GM19455 (cell line): ENCODE measurements around the gene PRICKLE4.
"Not testable (repeated sequence)": the region's sequence is repeated elsewhere in the genome, so short reads cannot be mapped to it uniquely, and the experiment has no call there.

ENCODE experiments used
- ATAC-seq: cut with Tn5 transposase; IDR thresholded peaks from one replicate; pipeline ENCODE4 v1.9.1; 2021; ENCODE audit not compliant: unreplicated experiment

PRICKLE4 gene

DNA sequence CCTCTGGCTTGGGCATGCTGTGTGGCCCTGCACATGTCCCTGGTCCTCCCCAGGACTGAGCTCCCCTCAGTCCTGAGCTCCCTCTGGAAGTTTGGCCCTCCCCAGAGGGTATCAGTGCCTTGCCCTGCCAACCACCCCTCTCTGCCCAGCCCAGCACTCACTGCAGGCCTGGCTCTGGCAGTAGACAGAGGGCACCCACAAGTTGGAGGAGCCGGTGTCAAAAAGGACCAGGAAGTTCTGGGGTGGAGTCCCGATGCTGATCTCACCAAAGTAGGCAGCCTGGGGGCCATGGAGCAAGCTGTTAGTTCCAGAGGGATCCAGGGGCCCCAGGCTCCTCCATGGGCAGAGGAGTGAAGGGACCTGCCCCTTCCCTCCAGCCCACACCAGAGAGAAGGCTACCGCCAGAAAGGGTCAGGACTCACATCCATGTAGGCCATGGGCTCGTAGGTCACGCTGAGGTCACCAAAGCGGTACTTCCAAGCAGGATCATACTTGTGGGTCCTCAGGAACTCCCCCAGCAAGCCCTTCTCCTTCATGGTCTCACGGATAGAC is 36.3 kb upstream of the PRICKLE4 start:
- ATAC-seq, result no peak

- no peak for ATAC-seq
These were observed 34.5 kb upstream of the PRICKLE4 start for GRCh38 chr6:41746107-41746506.

DNA sequence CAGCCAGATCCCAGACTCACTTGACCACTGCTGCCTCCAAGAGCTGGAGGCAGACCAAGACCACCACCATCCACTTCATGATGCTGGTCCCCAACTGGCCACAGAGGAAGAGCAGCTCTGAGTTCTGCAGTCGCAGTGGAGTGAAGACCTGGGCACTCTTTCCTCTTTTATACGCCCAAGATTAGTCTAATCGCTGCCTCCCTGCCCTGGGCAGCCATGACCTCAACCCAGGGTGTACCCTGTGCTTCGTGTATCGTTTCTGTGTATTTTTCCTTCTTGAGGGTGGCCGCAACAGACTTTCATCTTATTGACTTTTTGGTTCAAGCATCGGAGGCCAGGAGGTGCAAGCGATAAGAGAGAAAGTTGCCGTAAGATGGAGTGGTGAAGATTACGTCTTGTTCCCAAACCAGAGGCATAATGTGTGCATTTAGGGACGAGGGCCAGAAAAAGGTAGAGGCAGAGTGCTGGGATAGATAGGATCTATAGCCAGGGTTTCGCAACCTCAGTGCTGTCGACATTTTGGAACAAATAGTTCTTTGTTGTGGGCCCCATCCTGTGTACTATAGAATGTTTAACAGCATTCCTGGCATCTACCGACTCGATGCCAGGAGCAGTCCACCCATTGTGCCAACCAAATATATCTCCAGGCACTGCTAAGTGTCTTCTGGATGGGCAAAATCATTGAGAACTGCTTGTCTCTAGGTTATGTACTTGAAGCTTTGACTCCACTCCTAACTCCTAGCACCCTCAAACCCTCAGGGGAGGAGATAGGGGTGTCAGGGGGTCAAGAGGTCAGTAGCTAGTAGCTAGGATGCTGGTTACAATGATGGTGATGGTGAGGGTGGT is 33.1 kb upstream of the PRICKLE4 start, which contains the start of gene PGC:
PGC (minus strand) TSS at position 142 of the 846 bp plus-strand sequence; CDS start at position 79, 63 bp downstream.
- no peak for ATAC-seq

GRCh38 chr6:41748102-41748477 is 32.5 kb upstream of the PRICKLE4 start:
- ATAC-seq, result no peak

DNA sequence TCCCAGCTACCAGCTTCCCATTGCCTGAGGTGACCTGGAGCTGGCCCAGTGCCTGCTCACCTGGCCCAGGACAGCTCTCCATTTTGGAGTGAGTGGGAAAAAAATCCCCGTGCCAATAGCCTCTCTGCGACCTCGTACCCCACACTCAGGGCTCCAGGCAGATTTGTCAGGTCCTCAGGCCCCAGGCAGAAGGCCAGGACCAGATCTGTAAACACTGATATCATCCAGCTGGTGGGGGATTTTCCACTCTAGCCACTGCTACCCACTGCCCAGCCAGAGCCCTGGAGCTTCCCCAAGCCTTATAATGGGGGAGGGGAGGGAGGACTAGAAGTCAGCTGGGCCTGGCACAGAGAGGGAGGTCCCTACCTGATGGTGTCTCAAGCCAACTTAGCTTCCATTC is 32.0 kb upstream of the PRICKLE4 start:
- no peak for ATAC-seq

DNA sequence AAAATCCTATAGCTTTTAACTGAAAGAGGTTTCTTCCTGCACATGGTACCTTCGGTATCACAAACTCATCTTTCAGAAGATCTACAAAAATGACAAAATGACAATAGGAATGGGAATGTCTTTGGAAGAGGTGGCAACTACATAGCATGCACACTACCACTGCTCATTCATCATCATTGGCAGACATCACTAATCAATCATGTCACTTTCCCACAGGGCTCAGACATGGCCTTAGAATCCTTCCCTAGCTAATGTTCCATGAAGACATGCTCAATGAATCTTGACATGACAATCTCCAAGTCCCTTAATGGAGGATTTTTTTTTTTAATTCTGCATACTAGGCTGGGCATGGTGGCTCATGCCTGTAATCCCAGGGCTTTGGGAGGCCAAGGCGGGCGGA is 30.2 kb upstream of the PRICKLE4 start:
- ATAC-seq, result no peak

- ATAC-seq, result no peak
These were observed 24.7 kb upstream of the PRICKLE4 start for GRCh38 chr6:41755895-41756294.

GRCh38 chr6:41756354-41756753 is 24.2 kb upstream of the PRICKLE4 start:
- no peak for ATAC-seq

DNA sequence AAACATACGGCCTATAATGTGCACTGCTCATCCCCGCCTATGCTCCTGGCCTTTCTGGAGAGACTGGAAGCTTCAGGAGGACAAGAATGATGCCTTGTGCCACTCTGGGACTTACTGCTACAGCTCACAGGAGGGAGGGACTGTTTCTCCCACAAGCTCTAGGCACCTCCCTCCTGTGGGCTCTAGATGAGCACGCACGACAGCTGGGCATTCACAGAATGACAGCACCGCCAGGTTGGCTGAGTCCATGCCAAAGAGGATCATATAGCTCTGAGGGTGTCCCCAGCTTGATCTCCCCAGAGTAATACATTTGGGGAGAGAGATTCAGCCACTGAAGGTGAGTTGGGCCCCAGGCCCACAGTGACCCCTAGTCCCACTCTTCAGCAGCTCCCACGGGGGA is 23.3 kb upstream of the PRICKLE4 start:
- ATAC-seq, result no peak

DNA sequence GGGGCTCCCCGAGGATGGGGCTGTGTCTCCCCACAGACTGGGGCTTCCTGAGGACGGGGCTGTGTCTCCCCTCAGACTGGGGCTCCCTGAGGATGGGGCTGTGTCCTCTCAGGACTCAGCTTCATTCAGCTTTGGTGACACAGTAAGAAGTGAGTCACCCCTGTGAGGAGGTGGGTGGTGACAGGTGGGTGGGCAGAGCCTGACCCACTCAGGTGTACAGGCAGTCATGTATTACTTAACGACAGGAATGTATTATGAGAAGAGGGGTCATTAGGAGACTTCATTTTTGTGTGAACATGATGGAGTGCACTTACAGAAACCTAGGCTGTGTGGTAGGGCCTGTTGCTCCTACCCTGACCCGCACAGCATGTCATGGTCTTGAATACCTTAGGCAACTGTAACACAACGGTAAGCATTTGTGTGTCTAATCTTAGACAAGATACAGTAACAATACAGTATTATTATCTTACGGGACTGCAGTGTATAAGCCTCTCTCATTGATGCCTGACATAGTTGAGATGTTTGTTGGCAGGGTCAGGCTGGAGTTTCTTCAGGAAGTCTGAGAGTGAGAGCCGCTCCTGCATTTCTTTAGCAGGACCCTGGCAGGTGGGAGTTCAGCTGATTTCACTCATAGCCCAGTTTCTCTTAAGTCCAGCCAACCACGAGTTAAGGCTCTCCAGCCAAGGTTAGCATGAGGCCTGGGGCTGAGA is 22.5 kb upstream of the PRICKLE4 start:
- ATAC-seq, result no peak

- ATAC-seq, result no peak
These were observed 21.9 kb upstream of the PRICKLE4 start for GRCh38 chr6:41758641-41759035.

DNA sequence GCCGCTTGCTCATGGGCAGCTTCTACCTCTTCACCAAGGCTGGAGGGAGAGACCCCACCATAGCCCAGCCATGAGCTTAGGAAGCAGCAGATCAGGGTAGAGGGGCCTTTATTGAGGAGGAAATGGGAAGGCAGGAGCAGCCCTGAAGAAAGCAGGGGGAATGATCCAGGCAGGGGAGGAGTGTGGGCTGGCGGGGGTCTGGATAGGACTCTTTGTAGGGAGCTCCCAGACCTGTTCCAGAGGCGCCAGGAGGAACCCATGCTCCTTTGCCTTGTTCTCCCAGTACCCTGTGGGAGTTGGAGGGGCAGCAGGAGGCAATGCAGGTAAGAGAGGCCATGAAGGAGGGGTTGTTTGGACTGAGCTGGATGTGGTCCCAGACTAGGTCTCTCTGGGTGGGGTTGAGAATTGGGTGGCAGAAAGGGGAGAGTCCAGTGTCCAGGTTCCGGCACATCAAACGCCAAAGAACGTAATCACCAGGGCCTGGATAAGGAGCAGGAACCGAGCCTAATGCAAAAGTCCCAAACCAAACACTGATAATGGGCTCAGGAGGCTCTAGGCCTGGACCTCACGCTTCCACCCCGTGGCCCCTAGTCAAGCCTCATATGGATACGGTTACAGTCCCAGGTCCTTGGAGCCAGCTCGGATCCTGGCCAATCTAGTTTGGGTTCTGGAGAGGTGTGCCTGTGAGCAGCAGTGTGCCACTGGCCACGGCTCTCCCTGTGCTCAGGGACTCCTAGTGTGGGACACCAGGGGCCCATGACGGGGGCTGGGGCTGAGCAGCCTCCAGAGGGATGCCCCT is 21.3 kb upstream of the PRICKLE4 start:
- no peak for ATAC-seq

- ATAC-seq, result no peak
These were observed 20.5 kb upstream of the PRICKLE4 start for GRCh38 chr6:41759905-41760579.

DNA sequence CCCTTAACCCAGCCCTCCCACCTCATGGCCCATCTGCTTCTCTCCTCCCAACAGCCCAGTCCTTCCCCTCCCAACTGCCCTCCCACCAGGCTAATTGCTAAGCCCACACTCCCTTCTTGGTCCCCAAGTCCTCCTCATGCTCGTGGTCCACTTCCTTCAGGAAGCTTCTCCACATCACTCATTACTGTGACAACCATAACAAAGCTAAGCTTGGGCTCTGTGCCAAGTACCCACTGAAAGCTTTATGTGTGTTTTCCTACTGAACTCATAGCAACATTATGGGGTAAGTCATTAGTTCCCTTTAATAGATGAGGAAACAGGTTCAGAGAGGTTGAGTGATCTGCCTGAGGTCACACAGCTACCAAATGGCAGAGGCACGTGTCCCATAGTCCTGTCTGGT is 17.1 kb upstream of the PRICKLE4 start:
- no peak for ATAC-seq

- ATAC-seq, result not testable (repeated sequence)
These were observed 14.4 kb upstream of the PRICKLE4 start for GRCh38 chr6:41766043-41766664.

DNA sequence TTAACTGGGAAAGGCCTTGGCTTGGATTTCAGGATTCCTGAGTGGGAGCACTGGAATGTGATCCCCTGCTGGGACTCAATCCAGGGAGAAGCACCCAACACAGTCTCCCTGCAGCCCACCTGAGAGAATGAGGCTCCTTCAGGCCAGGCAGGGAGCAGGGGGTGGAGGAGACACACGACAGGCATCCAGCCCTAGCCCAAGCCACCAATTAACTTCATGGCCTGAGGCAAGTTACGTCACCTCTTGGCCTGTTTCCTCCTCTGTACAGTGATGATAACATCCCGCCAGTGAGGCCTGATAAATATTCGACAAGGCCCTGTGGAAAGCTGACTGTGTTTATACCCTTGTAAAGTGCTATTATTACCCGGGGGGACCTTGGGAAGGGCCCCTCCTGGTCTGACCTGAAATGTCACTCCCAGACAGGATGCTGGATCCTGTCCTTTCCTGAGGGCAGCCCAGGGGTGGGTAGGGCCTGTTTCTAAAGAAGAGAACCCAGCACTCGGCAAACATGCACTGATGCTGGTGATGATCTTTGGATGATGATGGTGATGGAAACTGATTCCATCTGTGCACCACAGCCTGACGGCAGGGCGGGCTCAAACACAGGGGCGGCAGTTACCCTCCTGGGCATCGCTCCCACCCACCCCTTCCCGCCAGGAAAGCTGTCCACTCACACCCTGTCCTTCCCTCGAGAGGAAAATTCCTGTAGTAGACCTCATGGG is 13.3 kb upstream of the PRICKLE4 start:
- ATAC-seq, result no peak

- ATAC-seq, result no peak
These were observed 11.9 kb upstream of the PRICKLE4 start for GRCh38 chr6:41768545-41769308.

GRCh38 chr6:41769376-41769775 is 11.2 kb upstream of the PRICKLE4 start:
- no peak for ATAC-seq
